Measurements from ENCODE around the gene ZNF525. TPM values are rescaled to one million over a fixed set of nuclear protein-coding genes. Genes with fewer than 3 reads are reported as not detected.

ZNF525 gene
- total and polyA plus RNA-seq, 9 donors: 3.7 to 12.3 (median 4.9) TPM

GRCh38 chr19:53424968-53425597 is 59.6 kb downstream of the ZNF525 start:
- peak; percentile 79 for DNase-seq
- no peaks in the 10 kb centered on the region for H3K9me3 ChIP-seq (replicated peaks; ENCODE audit: control insufficient read depth, low read depth, low read length)
- no peaks in the 10 kb centered on the region for H3K27me3 ChIP-seq (ENCODE audit: control insufficient read depth, insufficient read depth, low read length)
- H3K27ac ChIP-seq (ENCODE audit: low read length): no peak overlapping the region
- H3K4me3 ChIP-seq (ENCODE audit: low read length): no peak overlapping the region
- H3K36me3 ChIP-seq (ENCODE audit: control insufficient read depth, insufficient read depth, low read length): no peaks in the 10 kb centered on the region
- no peaks in the 10 kb centered on the region for H3K4me1 ChIP-seq (ENCODE audit: control insufficient read depth, insufficient read depth, low read length)
- WGBS (ENCODE audit: insufficient coverage): 32% methylated on average over 3 of the region's 9 CpGs

DNA sequence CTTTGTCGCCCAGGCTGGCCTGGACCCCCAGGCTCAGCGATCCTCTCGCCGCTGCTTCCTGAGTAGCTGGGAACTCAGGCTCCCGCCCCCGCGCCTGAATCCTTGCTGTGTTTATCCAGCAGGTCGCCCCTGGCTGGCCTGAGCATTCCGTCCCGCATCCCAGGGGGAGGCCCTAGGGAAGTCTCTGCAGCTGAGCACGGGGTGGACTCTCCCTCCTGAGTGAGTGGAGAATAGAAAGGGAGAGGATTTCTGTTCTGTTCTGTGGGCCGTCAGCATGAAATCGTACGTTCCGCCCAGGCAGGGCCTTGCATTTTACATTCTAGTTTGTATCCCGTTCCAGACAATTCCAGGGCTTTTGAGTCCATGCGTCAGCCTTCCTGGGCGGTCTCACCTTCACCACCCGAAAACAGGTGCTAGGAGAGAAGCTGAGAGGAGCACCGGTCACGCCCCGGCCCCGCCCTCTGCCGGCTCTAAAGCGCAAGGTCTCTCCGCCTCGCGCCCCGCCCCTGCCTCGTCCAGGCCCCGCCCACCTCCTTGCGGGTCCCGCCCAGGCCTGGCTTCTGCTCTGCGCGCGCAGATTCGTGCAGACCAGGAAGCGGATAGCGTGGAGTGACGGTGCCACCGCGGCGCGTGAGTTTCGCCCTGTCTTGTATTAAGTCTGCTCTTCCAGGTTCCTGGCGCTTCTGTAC is 66.0 kb downstream of the ZNF525 start, which contains the start of gene ZNF761:
Gene ZNF761, plus strand, starts transcription at position 586 of the 689 bp plus-strand sequence. CDS start 15,285 bp downstream, outside the sequence.
- H3K9me3 ChIP-seq (replicated peaks; ENCODE audit: control insufficient read depth, low read depth, low read length): no peaks in the 10 kb centered on the region

GRCh38 chr19:53432088-53432661 is 66.7 kb downstream of the ZNF525 start:
- H3K36me3 ChIP-seq (ENCODE audit: control insufficient read depth, insufficient read depth, low read length): peaks cover 6% of the 10 kb centered on the region
- H3K9me3 ChIP-seq (replicated peaks; ENCODE audit: control insufficient read depth, low read depth, low read length): no peaks in the 10 kb centered on the region
- peaks cover 6% of the 10 kb centered on the region for H3K4me1 ChIP-seq (ENCODE audit: control insufficient read depth, insufficient read depth, low read length)
- WGBS (ENCODE audit: insufficient coverage): 0% methylated on average over 20 of the region's 30 CpGs
- H3K27me3 ChIP-seq (ENCODE audit: control insufficient read depth, insufficient read depth, low read length): no peaks in the 10 kb centered on the region
- peak overlapping the region; percentile 78 for H3K4me3 ChIP-seq (ENCODE audit: low read length)
- peak; percentile 5 for DNase-seq
- H3K27ac ChIP-seq (ENCODE audit: low read length): peak overlapping the region; percentile 51

More for the DNA sequence above, 66.0 kb downstream of the ZNF525 start, which contains the start of gene ZNF761:
- peak within 1 kb of the TSS; percentile 51 for H3K27ac ChIP-seq (ENCODE audit: low read length)
- peaks cover 6% of the 10 kb centered on the region for H3K4me1 ChIP-seq (ENCODE audit: control insufficient read depth, insufficient read depth, low read length)
- H3K4me3 ChIP-seq (ENCODE audit: low read length): peak within 1 kb of the TSS; percentile 78
- WGBS (ENCODE audit: insufficient coverage): 0% methylated on average over 45 of the region's 46 CpGs
- peaks cover 6% of the 10 kb centered on the region for H3K36me3 ChIP-seq (ENCODE audit: control insufficient read depth, insufficient read depth, low read length)
- DNase-seq: peak; percentile 93
- no peaks in the 10 kb centered on the region for H3K27me3 ChIP-seq (ENCODE audit: control insufficient read depth, insufficient read depth, low read length)

Other genes starting within 250 kb of the ZNF525 start
- gene ZNF415, start 232.8 kb upstream of the ZNF525 start, total RNA-seq: 13.0 TPM
- gene ZNF415, start 232.8 kb upstream of the ZNF525 start, polyA plus RNA-seq (ENCODE audit: insufficient read depth in 1 of 8, insufficient read length in 8 of 8, low replicate concordance in 1 of 8): 10 to 100 TPM in 6 of 8 donors, 1 to 10 TPM in 2; 9.2 to 13.4 (median 12.3) TPM
- 9.6 TPM for gene ZNF347, start 206.7 kb upstream of the ZNF525 start, total RNA-seq
- 1 to 10 TPM; 4.5 to 8.5 (median 6.0) TPM for gene ZNF347, start 206.7 kb upstream of the ZNF525 start, polyA plus RNA-seq (ENCODE audit: insufficient read depth in 1 of 8, insufficient read length in 8 of 8, low replicate concordance in 1 of 8)
- 4.7 TPM for gene ZNF665, start 172.3 kb upstream of the ZNF525 start, total RNA-seq
- gene ZNF665, start 172.3 kb upstream of the ZNF525 start, polyA plus RNA-seq (ENCODE audit: insufficient read depth in 1 of 8, insufficient read length in 8 of 8, low replicate concordance in 1 of 8): 1 to 10 TPM; 3.3 to 4.9 (median 3.8) TPM
- 28.7 TPM for gene ZNF677, start 110.8 kb upstream of the ZNF525 start, total RNA-seq
- 10 to 100 TPM; 19.3 to 32.5 (median 28.8) TPM for gene ZNF677, start 110.8 kb upstream of the ZNF525 start, polyA plus RNA-seq (ENCODE audit: insufficient read depth in 1 of 8, insufficient read length in 8 of 8, low replicate concordance in 1 of 8)
- gene VN1R2, start 107.4 kb upstream of the ZNF525 start, total RNA-seq: 0.04 TPM
- not detected for gene VN1R2, start 107.4 kb upstream of the ZNF525 start, polyA plus RNA-seq (ENCODE audit: insufficient read depth in 1 of 8, insufficient read length in 8 of 8, low replicate concordance in 1 of 8)
- not detected for gene VN1R4, start 98.0 kb upstream of the ZNF525 start, total RNA-seq
- not detected for gene VN1R4, start 98.0 kb upstream of the ZNF525 start, polyA plus RNA-seq (ENCODE audit: insufficient read depth in 1 of 8, insufficient read length in 8 of 8, low replicate concordance in 1 of 8)
- 9.6 TPM for gene ZNF845, start 32.0 kb upstream of the ZNF525 start, total RNA-seq
- 1 to 10 TPM; 3.3 to 6.2 (median 5.8) TPM for gene ZNF845, start 32.0 kb upstream of the ZNF525 start, polyA plus RNA-seq (ENCODE audit: insufficient read depth in 1 of 8, insufficient read length in 8 of 8, low replicate concordance in 1 of 8)
- gene ZNF765, start 29.4 kb downstream of the ZNF525 start, total RNA-seq: 12.0 TPM
- gene ZNF765, start 29.4 kb downstream of the ZNF525 start, polyA plus RNA-seq (ENCODE audit: insufficient read depth in 1 of 8, insufficient read length in 8 of 8, low replicate concordance in 1 of 8): 10 to 100 TPM in 1 of 8 donors, 1 to 10 TPM in 7; 5.5 to 10.2 (median 7.6) TPM
- 9.9 TPM for gene ZNF761, start 66.3 kb downstream of the ZNF525 start, total RNA-seq
- 10 to 100 TPM in 2 of 8 donors, 1 to 10 TPM in 6; 7.5 to 11.6 (median 8.3) TPM for gene ZNF761, start 66.3 kb downstream of the ZNF525 start, polyA plus RNA-seq (ENCODE audit: insufficient read depth in 1 of 8, insufficient read length in 8 of 8, low replicate concordance in 1 of 8)
- 3.9 TPM for gene ZNF813, start 102.0 kb downstream of the ZNF525 start, total RNA-seq
- 1 to 10 TPM; 2.2 to 3.6 (median 2.6) TPM for gene ZNF813, start 102.0 kb downstream of the ZNF525 start, polyA plus RNA-seq (ENCODE audit: insufficient read depth in 1 of 8, insufficient read length in 8 of 8, low replicate concordance in 1 of 8)
- 14.5 TPM for gene ZNF331, start 172.4 kb downstream of the ZNF525 start, total RNA-seq
- 10 to 100 TPM in 7 of 8 donors, 1 to 10 TPM in 1; 8.7 to 16.7 (median 13.2) TPM for gene ZNF331, start 172.4 kb downstream of the ZNF525 start, polyA plus RNA-seq (ENCODE audit: insufficient read depth in 1 of 8, insufficient read length in 8 of 8, low replicate concordance in 1 of 8)

Data from muscle of leg (tissue), 11 donors.